ENCODE results near the gene RNF4.
"Not testable (repeated sequence)": the region's sequence is repeated elsewhere in the genome, so short reads cannot be mapped to it uniquely, and the experiment has no call there.

Gene RNF4

DNA sequence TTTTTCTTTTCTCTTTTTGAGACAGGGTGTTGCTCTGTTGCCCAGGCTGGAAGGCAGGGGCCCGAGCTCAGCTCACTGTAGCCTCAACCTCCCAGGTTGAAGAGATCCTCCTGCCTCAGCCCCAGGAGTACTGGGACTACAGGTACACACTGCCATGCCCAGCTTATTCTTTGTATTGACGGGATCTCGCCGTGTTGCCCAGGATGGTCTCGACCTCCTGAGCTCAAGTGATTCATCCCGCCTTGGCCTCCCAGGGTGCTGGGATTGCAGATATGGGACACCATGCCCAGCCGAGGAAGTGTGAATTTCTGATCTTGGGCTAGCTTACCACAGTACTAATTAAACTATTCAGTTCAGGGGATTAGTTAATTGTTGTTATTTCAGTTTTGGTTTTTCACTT, 38.9 kb downstream of the RNF4 start:
- DNase-seq (ENCODE audit: extremely low spot score) = no peak
- ChIA-PET POLR2A (no interaction called here), CTCF (interaction anchor here (0.8 to 1.3 kb wide), 4 partner anchors 9 to 66 kb away, joined by 4 to 6 read pairs (median 5); no protein-coding TSS in a partner anchor)
- TF ChIP-seq, protein P1, sequence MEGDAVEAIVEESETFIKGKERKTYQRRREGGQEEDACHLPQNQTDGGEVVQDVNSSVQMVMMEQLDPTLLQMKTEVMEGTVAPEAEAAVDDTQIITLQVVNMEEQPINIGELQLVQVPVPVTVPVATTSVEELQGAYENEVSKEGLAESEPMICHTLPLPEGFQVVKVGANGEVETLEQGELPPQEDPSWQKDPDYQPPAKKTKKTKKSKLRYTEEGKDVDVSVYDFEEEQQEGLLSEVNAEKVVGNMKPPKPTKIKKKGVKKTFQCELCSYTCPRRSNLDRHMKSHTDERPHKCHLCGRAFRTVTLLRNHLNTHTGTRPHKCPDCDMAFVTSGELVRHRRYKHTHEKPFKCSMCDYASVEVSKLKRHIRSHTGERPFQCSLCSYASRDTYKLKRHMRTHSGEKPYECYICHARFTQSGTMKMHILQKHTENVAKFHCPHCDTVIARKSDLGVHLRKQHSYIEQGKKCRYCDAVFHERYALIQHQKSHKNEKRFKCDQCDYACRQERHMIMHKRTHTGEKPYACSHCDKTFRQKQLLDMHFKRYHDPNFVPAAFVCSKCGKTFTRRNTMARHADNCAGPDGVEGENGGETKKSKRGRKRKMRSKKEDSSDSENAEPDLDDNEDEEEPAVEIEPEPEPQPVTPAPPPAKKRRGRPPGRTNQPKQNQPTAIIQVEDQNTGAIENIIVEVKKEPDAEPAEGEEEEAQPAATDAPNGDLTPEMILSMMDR (IDR thresholded peaks at IDR 0.05; ENCODE audit: control extremely low read depth, extremely low read depth, low read depth, missing control alignments) = no peak

DNA sequence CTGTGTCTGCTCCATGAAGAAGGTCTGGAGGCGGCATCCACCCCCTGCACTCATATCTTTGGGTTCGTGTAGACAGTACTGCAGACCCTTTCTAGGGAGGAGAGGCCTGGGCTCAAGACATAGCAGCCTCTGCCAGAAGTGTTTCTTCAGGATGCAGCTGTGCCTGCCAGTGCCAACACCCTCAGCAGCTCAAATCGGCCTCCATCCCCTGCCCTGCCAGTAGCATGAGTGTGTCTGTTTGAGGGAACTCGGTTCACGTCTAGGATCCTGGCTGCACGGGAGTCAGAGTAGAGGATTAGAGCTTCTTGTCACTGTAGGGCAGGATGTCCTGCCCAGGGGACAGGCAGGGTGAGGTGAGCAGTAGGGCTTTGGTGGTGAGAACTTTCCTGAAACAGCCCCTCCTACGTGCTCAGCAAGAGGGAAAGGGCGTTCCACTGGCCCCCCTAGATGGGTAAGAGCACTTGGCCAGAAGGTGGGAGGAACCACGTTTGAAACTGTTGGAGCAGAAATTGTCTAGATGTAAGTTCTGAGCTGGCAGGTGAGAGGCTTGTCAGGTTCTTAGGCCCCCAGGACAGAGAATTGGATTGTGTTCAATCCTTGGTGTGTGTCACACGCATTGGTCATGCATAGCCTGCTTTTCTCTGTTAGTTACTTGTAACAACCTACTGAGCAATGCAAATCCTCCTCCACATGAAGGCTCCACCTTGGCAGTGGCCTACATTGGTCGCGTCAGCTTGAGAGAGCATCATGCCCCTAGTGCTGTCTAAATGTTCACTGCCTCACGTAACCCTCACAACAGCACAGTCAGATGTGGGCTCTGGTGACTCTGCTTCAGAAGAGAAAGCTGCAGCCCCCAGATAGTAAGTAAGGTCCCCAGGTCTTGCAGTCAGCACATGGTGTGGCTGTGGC, 41.7 kb downstream of the RNF4 start:
- DNase-seq (ENCODE audit: extremely low spot score) = no peak
- POLR2A ChIA-PET = interaction anchor here (0.7 to 1.2 kb wide), 2 partner anchors 23 to 26 kb away, joined by 3 to 4 read pairs; partner anchors contain the start of gene FAM193A
- CTCF ChIA-PET = interaction anchor here (1.2 to 1.9 kb wide), 6 partner anchors 8 to 42 kb away, joined by 3 to 6 read pairs (median 4); partner anchors contain the start of gene RNF4
- TF ChIP-seq, protein P1 (IDR thresholded peaks at IDR 0.05; ENCODE audit: control extremely low read depth, extremely low read depth, low read depth, missing control alignments) = no peak

DNA sequence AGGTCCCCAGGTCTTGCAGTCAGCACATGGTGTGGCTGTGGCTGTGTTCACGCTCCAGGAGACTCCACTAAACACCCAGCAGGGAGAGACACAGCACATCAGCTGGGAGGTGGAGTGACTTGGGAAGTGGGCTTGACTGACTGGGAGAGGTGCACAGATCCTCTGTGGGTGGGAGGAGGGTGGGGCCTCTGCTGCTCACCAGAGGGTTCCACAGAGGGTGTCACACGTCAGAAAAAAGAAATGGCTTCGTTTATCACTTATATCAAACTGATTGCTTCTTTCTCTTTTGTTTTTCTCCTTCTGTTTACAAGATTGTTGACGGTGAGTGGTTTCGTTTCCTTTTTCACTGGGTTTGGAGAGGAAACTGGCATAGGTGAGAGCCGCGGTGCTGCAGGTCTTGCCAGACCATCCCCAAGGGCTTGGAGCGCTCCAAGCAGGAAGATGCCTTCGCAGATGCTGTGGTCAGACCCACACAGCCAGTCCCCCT, 42.8 kb downstream of the RNF4 start:
- CTCF ChIA-PET = interaction anchor here (1.6 to 1.9 kb wide), 3 partner anchors 9 to 23 kb away, joined by 4 to 6 read pairs (median 6); no protein-coding TSS in a partner anchor
- peak; percentile 59 for DNase-seq (ENCODE audit: extremely low spot score)
- POLR2A ChIA-PET = interaction anchor here (0.5 kb wide), 1 partner anchor 21 kb away, joined by 4 read pairs; no protein-coding TSS in a partner anchor
- TF ChIP-seq, protein P1 (IDR thresholded peaks at IDR 0.05; ENCODE audit: control extremely low read depth, extremely low read depth, low read depth, missing control alignments) = no peak

DNA sequence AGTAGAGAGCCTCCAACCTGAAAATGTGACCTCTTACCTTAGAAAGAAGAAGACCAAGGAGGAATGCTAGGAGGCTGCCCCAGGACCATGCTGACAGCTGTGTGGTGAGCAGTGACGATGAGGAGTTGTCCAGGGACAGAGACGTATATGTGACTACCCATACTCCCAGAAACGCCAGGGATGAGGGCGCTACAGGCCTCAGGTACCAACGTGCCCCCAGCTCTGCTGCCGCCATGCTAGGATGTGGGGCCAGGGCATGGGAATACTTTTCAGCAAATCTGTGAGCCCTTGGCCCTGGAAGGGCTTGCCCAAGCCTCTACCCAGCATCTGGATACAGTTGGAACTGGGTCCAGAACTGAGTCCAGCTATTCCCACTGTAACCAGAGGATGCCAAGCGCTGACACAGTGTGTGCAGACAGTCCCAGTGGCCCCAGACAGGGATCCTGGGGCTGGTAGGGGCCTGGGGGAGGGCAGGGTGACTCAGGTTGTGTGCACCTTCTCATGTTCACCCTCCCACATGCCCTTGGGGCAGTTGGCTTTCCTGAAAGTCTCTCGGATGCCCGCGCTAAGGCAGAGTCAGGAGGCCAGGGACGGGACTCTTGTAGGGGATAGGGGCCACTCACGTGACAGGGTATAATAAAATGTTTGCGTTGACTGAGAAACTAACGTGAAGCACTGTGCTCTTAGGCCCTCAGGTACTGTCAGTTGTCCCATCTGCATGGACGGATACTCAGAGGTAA, 43.7 kb downstream of the RNF4 start:
- TF ChIP-seq, protein P1 (IDR thresholded peaks at IDR 0.05; ENCODE audit: control extremely low read depth, extremely low read depth, low read depth, missing control alignments) = no peak
- no peak for DNase-seq (ENCODE audit: extremely low spot score)
- ChIA-PET CTCF (interaction anchor here (1.6 kb wide), 2 partner anchors 10 to 22 kb away, joined by 4 to 6 read pairs; no protein-coding TSS in a partner anchor), POLR2A (no interaction called here)

DNA sequence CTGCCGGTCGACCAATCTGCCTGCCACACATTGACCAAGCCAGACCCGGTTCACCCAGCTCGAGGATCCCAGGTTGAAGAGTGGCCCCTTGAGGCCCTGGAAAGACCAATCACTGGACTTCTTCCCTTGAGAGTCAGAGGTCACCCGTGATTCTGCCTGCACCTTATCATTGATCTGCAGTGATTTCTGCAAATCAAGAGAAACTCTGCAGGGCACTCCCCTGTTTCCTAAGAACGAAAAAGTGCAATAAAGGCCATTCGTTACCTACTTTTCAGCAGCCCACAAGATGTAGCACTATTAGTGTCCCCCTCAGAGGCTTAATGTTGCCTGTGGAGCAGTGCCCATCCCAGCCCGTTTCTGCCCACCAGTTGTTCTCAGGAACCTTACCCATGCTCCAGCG, 45.3 kb downstream of the RNF4 start:
- POLR2A ChIA-PET; CTCF ChIA-PET; DNase-seq (ENCODE audit: extremely low spot score): not testable (repeated sequence)

DNA sequence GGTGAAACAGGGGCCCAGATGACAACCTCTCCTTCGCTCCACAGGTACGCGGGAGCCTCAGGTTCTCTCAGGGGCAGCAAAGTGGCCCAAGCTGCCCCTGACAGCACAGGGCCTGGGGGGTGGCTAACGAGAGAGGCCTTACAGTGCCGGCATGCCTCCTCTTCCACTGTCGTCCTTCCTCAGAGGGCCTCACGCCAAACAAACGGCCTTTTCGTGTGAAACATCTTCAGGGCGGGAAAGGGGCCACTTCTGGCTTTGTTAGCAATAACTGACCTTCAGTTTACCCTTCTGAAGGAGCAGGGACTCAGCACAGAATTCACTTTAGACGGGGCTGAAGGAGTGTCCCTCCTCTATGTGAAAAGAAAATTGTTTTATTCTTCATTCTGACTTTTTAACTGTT, 46.0 kb downstream of the RNF4 start:
- CTCF ChIA-PET; POLR2A ChIA-PET; DNase-seq (ENCODE audit: extremely low spot score): not testable (repeated sequence)

DNA sequence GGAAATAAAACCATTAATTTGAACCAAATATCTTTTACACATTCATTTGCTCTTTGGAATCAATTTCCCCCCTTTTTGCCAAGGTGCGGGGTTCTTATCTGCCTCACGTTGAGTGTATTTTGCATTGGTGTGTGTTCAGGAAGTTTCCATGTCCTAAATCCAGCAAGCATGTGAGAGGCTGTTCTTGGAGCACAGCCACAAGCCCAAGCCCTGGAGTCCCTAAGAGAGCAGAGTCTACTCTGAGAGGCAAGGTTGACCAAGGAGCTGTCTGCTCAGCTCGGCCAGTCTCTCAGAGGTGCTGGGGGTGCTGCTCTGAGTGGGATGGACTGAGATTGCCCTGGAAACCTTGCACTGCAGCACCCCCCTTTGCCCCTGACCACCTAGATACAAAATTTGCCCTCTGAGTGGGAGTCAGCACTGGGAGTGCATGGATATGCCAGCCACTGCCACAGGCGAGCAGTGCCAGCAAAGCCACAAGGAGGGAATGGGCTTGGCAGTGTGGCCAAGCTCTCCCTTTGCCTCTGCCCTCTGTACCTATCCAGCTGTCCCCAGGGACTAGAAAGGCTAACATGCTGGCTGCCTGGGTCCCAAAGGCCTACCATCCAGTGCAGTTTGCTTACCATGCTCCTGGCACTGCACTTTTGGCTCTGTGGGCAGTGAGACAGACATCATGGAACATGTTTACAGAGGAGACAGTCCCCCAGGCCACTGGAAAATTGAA, 47.1 kb downstream of the RNF4 start:
- no peak for DNase-seq (ENCODE audit: extremely low spot score)
- ChIA-PET CTCF (interaction anchor here (2.2 kb wide), 1 partner anchor 8 kb away, joined by 6 read pairs; no protein-coding TSS in a partner anchor), POLR2A (no interaction called here)
- TF ChIP-seq, protein P1 (IDR thresholded peaks at IDR 0.05; ENCODE audit: control extremely low read depth, extremely low read depth, low read depth, missing control alignments) = no peak
